IMR-90 (cell line): Measurements from ENCODE around the gene RBPJL.

Experiments
- BHLHE40 ChIP-seq: fragments of 150-350 bp; IDR thresholded peaks from 2 replicates; pipeline ENCODE4 v1.6.1; 2016; ENCODE audit warnings: mild to moderate bottlenecking, low read depth, low read length
- CTCF ChIP-seq: conservative IDR thresholded peaks from 2 replicates; pipeline ENCODE4 v1.5.1; 2012; ENCODE audit warnings: mild to moderate bottlenecking, low read depth, low read length, improper control_type of control experiment
- FOS ChIP-seq: fragments of 150-350 bp; IDR thresholded peaks from 2 replicates; pipeline ENCODE4 v1.6.1; 2016; ENCODE audit warnings: low read depth, low read length
- POLR2A ChIP-seq: IDR thresholded peaks from 2 replicates; pipeline ENCODE4 v1.6.1; 2012; ENCODE audit warnings: mild to moderate bottlenecking, low read depth, low read length
- RFX5 ChIP-seq: IDR thresholded peaks from 2 replicates; pipeline ENCODE4 v1.8.0; 2012; ENCODE audit warnings: low read depth, mild to moderate bottlenecking, low read length, moderate library complexity
- SMC3 ChIP-seq: fragments of 150-350 bp; IDR thresholded peaks from 2 replicates; pipeline ENCODE4 v1.6.1; 2016; ENCODE audit warnings: low read depth, mild to moderate bottlenecking, antibody characterized with exemption, low read length, moderate library complexity

- TF ChIP-seq CTCF (no peak), FOS (no peak), POLR2A (no peak), BHLHE40 (no peak), RFX5 (no peak), SMC3 (no peak)
These were observed 18.7 kb downstream of the RBPJL start for GRCh38 chr20:45325371-45325770.
